Panc1 (cell line): ENCODE measurements around the gene GRM7. TPM values are rescaled to one million over a fixed set of nuclear protein-coding genes. Genes with fewer than 3 reads are reported as not detected.

Experiments
- ATAC-seq: fragments of 200-7000 bp; cut with Tn5 transposase; 2 replicates; pipeline ENCODE4 v1.9.1; 2020; ENCODE audit warnings: mild to moderate bottlenecking, moderate library complexity
- BruUV-seq: library from RNA; stranded (reverse); fragments of 400-500 nt; replicated peaks from 2 replicates; lab custom pipeline; 2021; lab: Mats Ljungman, UMichigan
- CTCF ChIA-PET: fragments of 300-600 bp; sonication (Branson Sonifier 250); formaldehyde crosslinking; loops from one replicate; lab custom pipeline; 2022; ENCODE audit warnings: antibody characterized with exemption; lab: Charles Lee
- POLR2A ChIA-PET: fragments of 300-600 bp; sonication (Branson Sonifier 250); formaldehyde crosslinking; loops from one replicate; lab custom pipeline; 2022; ENCODE audit warnings: antibody characterized with exemption; lab: Charles Lee
- DNase-seq: peaks from one replicate; pipeline ENCODE4 v3.0.0-alpha.2; 2010; ENCODE audit warnings: low read depth, low spot score
- H3K27ac ChIP-seq: 2 replicates; pipeline ENCODE4 v1.5.1; 2011; ENCODE audit warnings: mild to moderate bottlenecking, low read length, inconsistent platforms
- H3K27me3 ChIP-seq: fragments of 200-500 bp; sonication (Bioruptor generic); 2 replicates; pipeline ENCODE4 v1.6.0; 2014; ENCODE audit warnings: low read length, inconsistent platforms; ENCODE audit not compliant: control insufficient read depth, insufficient read depth
- H3K36me3 ChIP-seq: fragments of 200-500 bp; sonication (Bioruptor generic); 2 replicates; pipeline ENCODE4 v1.5.1; 2014; ENCODE audit warnings: inconsistent platforms, mild to moderate bottlenecking, low read length, moderate library complexity; ENCODE audit not compliant: control insufficient read depth, insufficient read depth
- H3K4me1 ChIP-seq: 2 replicates; pipeline ENCODE4 v1.5.1; 2011; ENCODE audit warnings: inconsistent platforms, mild to moderate bottlenecking, low read length, moderate library complexity; ENCODE audit not compliant: control insufficient read depth, insufficient read depth
- H3K4me3 ChIP-seq, 2 experiments: 2 replicates each; pipeline ENCODE4 v1.5.1; 2011 to 2012; ENCODE audit warnings: low read depth in 2 of 2, low read length in 2 of 2, mild to moderate bottlenecking in 2 of 2, inconsistent platforms in 1 of 2, moderate library complexity in 1 of 2
- H3K9me3 ChIP-seq: fragments of 200-500 bp; sonication (Bioruptor generic); 2 replicates; pipeline ENCODE4 v1.5.1; 2014; ENCODE audit warnings: low read depth, mild to moderate bottlenecking, inconsistent platforms, low read length, moderate library complexity; ENCODE audit not compliant: control insufficient read depth, insufficient read depth
- POLR2AphosphoS5 ChIP-seq: IDR thresholded peaks from 2 replicates; pipeline ENCODE4 v1.6.1; 2012; ENCODE audit warnings: mild to moderate bottlenecking, low read depth, low read length, moderate library complexity
- REST ChIP-seq, 2 experiments: IDR thresholded peaks; 2 replicates each; pipeline ENCODE4 v1.6.1; 2011 to 2012; ENCODE audit warnings: low read depth in 2 of 2, control low read depth in 1 of 2, low read length in 1 of 2, mild to moderate bottlenecking in 1 of 2, moderate library complexity in 1 of 2; ENCODE audit not compliant: insufficient read depth in 1 of 2
- SIN3A ChIP-seq: IDR thresholded peaks from 2 replicates; pipeline ENCODE4 v1.6.1; 2012; ENCODE audit warnings: low read depth, mild to moderate bottlenecking, low read length, moderate library complexity, borderline replicate concordance; ENCODE audit not compliant: insufficient read depth
- TCF7L2 ChIP-seq: IDR thresholded peaks from 2 replicates; pipeline ENCODE4 v1.6.1; 2011; ENCODE audit warnings: mild to moderate bottlenecking, low read depth, low read length, inconsistent platforms
- in situ Hi-C: cut with HindIII; loops from 2 replicates; pipeline ENCODE4 v1.10.0; 2016; ENCODE audit warnings: low sequenced_read_pairs, low pct_unique_long_range_greater_than_20kb
- intact Hi-C: fragments of 100-400 bp; cut with micrococcal nuclease; formaldehyde crosslinking; loops from one replicate; pipeline ENCODE4 v1.10.0; 2022; ENCODE audit not compliant: unreplicated experiment
- total RNA-seq: library from RNA; stranded (reverse); gene quantifications from one replicate; pipeline ENCODE4 v1.2.1, GENCODE V29; 2021; ENCODE audit not compliant: unreplicated experiment
- TF ChIP-seq, protein P1 (sequence below): fragments of 450-650 bp; IDR thresholded peaks from 2 replicates; pipeline ENCODE4 v1.5.1; 2017; ENCODE audit warnings: mild to moderate bottlenecking

GRM7 gene
- total RNA-seq, 1 experiment from 2014 or later = not detected

DNA sequence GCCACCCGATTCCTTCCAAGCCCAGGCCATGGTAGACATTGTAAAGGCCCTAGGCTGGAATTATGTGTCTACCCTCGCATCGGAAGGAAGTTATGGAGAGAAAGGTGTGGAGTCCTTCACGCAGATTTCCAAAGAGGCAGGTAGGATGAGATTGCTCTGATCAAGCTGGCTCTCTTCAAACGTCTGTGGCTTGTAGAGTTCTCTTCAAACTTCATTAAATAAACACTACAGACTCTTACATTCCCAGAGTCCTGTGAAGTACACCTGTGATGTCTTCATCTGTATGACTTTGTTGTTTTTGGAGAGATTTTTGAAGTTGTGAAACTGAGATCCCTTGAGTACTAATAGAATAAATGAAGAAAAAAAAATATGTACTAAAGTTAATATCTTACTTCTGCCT is 285.6 kb downstream of the GRM7 start:
- in situ Hi-C loops = no loop called here
- no TSS peak for BruUV-seq
- TF ChIP-seq SIN3A = no peak
- TF ChIP-seq, protein P1, sequence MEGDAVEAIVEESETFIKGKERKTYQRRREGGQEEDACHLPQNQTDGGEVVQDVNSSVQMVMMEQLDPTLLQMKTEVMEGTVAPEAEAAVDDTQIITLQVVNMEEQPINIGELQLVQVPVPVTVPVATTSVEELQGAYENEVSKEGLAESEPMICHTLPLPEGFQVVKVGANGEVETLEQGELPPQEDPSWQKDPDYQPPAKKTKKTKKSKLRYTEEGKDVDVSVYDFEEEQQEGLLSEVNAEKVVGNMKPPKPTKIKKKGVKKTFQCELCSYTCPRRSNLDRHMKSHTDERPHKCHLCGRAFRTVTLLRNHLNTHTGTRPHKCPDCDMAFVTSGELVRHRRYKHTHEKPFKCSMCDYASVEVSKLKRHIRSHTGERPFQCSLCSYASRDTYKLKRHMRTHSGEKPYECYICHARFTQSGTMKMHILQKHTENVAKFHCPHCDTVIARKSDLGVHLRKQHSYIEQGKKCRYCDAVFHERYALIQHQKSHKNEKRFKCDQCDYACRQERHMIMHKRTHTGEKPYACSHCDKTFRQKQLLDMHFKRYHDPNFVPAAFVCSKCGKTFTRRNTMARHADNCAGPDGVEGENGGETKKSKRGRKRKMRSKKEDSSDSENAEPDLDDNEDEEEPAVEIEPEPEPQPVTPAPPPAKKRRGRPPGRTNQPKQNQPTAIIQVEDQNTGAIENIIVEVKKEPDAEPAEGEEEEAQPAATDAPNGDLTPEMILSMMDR = no peak
- no peak for TF ChIP-seq TCF7L2
- no peak for TF ChIP-seq POLR2AphosphoS5
- TF ChIP-seq REST (IDR thresholded peaks at IDR 0.05; ENCODE audit: insufficient read depth in 1 of 2, low read depth in 2 of 2, low read length in 1 of 2) = no peak
- ATAC-seq = no peak
- no peaks in the 10 kb centered on the region for H3K4me1 ChIP-seq
- H3K4me3 ChIP-seq = no peak overlapping the region
- no peak for DNase-seq
- POLR2A ChIA-PET = no interaction called here
- CTCF ChIA-PET = no interaction called here
- H3K27me3 ChIP-seq = no peaks in the 10 kb centered on the region
- no peak overlapping the region for H3K27ac ChIP-seq
- intact Hi-C loops = no loop called here
- H3K9me3 ChIP-seq = no peaks in the 10 kb centered on the region
- no peaks in the 10 kb centered on the region for H3K36me3 ChIP-seq

GRCh38 chr3:7158516-7158915 is 297.6 kb downstream of the GRM7 start:
- no TSS peak for BruUV-seq

More at GRCh38 chr3:7158516-7158915, 297.6 kb downstream of the GRM7 start:
- H3K4me1 ChIP-seq = no peaks in the 10 kb centered on the region
- CTCF ChIA-PET = no interaction called here
- ATAC-seq (no peak), DNase-seq (no peak)
- no peak overlapping the region for H3K4me3 ChIP-seq
- TF ChIP-seq SIN3A = no peak
- no peak for TF ChIP-seq TCF7L2
- TF ChIP-seq REST (IDR thresholded peaks at IDR 0.05; ENCODE audit: insufficient read depth in 1 of 2, low read depth in 2 of 2, low read length in 1 of 2) = no peak
- TF ChIP-seq POLR2AphosphoS5 = no peak
- TF ChIP-seq, protein P1 = no peak
- in situ Hi-C loops = no loop called here
- H3K27me3 ChIP-seq = no peaks in the 10 kb centered on the region
- intact Hi-C loops = no loop called here
- H3K27ac ChIP-seq = no peak overlapping the region
- H3K9me3 ChIP-seq = no peaks in the 10 kb centered on the region
- H3K36me3 ChIP-seq = no peaks in the 10 kb centered on the region
- POLR2A ChIA-PET = no interaction called here
